Parathyroid adenoma (tissue), 2 donors: ENCODE results near the gene SRC.
A peak's percentile ranks its signal among the peaks of the same experiment; 100 is the strongest.

ENCODE experiments used
- H2AFZ ChIP-seq: fragments of 300-600 bp; sonication (generic); one replicate; pipeline ENCODE4 v1.7.0; 2017; ENCODE audit warnings: antibody characterized with exemption, mild to moderate bottlenecking
- H3K27ac ChIP-seq: fragments of 300-600 bp; sonication (generic); one replicate; pipeline ENCODE4 v1.7.0; 2017
- H3K27me3 ChIP-seq: fragments of 300-600 bp; sonication (generic); one replicate; pipeline ENCODE4 v1.7.0; 2017; ENCODE audit warnings: low read length; ENCODE audit not compliant: control insufficient read depth, insufficient read depth
- H3K36me3 ChIP-seq: fragments of 300-600 bp; sonication (generic); one replicate; pipeline ENCODE4 v1.7.0; 2017; ENCODE audit warnings: low read length; ENCODE audit not compliant: control insufficient read depth, insufficient read depth
- H3K4me1 ChIP-seq: fragments of 300-600 bp; sonication (generic); one replicate; pipeline ENCODE4 v1.7.0; 2017; ENCODE audit warnings: control low read depth
- H3K4me2 ChIP-seq: fragments of 300-600 bp; sonication (generic); one replicate; pipeline ENCODE4 v1.7.0; 2017; ENCODE audit warnings: low read length
- H3K4me3 ChIP-seq: fragments of 300-600 bp; sonication (generic); one replicate; pipeline ENCODE4 v1.7.0; 2017; ENCODE audit warnings: low read depth, low read length
- H3K79me2 ChIP-seq: fragments of 300-600 bp; sonication (generic); one replicate; pipeline ENCODE4 v1.7.0; 2017; ENCODE audit warnings: control low read depth
- H3K9ac ChIP-seq: fragments of 300-600 bp; sonication (generic); one replicate; pipeline ENCODE4 v1.7.0; 2017; ENCODE audit warnings: mild to moderate bottlenecking
- H3K9me3 ChIP-seq: fragments of 300-600 bp; sonication (generic); one replicate; pipeline ENCODE4 v1.7.0; 2017; ENCODE audit warnings: low read length; ENCODE audit not compliant: control insufficient read depth
- TF ChIP-seq, protein P1 (sequence below): fragments of 300-600 bp; sonication (generic); IDR thresholded peaks from one replicate; pipeline ENCODE4 v1.7.0; 2017; ENCODE audit warnings: antibody characterized with exemption, mild to moderate bottlenecking
- donor health status: primary hyperparathyroidism.

Gene SRC

DNA sequence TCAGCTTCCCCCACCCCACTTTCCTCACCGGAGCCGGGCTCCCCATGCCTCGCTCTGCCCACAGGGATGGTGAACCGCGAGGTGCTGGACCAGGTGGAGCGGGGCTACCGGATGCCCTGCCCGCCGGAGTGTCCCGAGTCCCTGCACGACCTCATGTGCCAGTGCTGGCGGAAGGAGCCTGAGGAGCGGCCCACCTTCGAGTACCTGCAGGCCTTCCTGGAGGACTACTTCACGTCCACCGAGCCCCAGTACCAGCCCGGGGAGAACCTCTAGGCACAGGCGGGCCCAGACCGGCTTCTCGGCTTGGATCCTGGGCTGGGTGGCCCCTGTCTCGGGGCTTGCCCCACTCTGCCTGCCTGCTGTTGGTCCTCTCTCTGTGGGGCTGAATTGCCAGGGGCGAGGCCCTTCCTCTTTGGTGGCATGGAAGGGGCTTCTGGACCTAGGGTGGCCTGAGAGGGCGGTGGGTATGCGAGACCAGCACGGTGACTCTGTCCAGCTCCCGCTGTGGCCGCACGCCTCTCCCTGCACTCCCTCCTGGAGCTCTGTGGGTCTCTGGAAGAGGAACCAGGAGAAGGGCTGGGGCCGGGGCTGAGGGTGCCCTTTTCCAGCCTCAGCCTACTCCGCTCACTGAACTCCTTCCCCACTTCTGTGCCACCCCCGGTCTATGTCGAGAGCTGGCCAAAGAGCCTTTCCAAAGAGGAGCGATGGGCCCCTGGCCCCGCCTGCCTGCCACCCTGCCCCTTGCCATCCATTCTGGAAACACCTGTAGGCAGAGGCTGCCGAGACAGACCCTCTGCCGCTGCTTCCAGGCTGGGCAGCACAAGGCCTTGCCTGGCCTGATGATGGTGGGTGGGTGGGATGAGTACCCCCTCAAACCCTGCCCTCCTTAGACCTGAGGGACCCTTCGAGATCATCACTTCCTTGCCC lies 57.4 kb downstream of the SRC start:
- no peak overlapping the region for H3K4me2 ChIP-seq
- H3K4me1 ChIP-seq: no peaks in the 10 kb centered on the region
- no peaks in the 10 kb centered on the region for H3K27me3 ChIP-seq
- no peaks in the 10 kb centered on the region for H3K79me2 ChIP-seq
- no peak overlapping the region for H2AFZ ChIP-seq
- no peak overlapping the region for H3K9ac ChIP-seq
- H3K27ac ChIP-seq: no peak overlapping the region
- no peaks in the 10 kb centered on the region for H3K36me3 ChIP-seq
- no peak overlapping the region for H3K4me3 ChIP-seq
- H3K9me3 ChIP-seq: no peaks in the 10 kb centered on the region
- TF ChIP-seq, protein P1, sequence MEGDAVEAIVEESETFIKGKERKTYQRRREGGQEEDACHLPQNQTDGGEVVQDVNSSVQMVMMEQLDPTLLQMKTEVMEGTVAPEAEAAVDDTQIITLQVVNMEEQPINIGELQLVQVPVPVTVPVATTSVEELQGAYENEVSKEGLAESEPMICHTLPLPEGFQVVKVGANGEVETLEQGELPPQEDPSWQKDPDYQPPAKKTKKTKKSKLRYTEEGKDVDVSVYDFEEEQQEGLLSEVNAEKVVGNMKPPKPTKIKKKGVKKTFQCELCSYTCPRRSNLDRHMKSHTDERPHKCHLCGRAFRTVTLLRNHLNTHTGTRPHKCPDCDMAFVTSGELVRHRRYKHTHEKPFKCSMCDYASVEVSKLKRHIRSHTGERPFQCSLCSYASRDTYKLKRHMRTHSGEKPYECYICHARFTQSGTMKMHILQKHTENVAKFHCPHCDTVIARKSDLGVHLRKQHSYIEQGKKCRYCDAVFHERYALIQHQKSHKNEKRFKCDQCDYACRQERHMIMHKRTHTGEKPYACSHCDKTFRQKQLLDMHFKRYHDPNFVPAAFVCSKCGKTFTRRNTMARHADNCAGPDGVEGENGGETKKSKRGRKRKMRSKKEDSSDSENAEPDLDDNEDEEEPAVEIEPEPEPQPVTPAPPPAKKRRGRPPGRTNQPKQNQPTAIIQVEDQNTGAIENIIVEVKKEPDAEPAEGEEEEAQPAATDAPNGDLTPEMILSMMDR: no peak

DNA sequence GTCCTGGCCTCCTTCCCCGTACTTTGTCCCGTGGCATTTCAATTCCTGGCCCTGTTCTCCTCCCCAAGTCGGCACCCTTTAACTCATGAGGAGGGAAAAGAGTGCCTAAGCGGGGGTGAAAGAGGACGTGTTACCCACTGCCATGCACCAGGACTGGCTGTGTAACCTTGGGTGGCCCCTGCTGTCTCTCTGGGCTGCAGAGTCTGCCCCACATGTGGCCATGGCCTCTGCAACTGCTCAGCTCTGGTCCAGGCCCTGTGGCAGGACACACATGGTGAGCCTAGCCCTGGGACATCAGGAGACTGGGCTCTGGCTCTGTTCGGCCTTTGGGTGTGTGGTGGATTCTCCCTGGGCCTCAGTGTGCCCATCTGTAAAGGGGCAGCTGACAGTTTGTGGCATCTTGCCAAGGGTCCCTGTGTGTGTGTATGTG lies 58.5 kb downstream of the SRC start:
- no peak overlapping the region for H3K4me2 ChIP-seq
- no peaks in the 10 kb centered on the region for H3K4me1 ChIP-seq
- no peaks in the 10 kb centered on the region for H3K79me2 ChIP-seq
- H3K9ac ChIP-seq: no peak overlapping the region
- H3K27me3 ChIP-seq: no peaks in the 10 kb centered on the region
- H3K4me3 ChIP-seq: no peak overlapping the region
- no peak overlapping the region for H3K27ac ChIP-seq
- no peak overlapping the region for H2AFZ ChIP-seq
- no peaks in the 10 kb centered on the region for H3K9me3 ChIP-seq
- TF ChIP-seq, protein P1: no peak
- H3K36me3 ChIP-seq: no peaks in the 10 kb centered on the region

DNA sequence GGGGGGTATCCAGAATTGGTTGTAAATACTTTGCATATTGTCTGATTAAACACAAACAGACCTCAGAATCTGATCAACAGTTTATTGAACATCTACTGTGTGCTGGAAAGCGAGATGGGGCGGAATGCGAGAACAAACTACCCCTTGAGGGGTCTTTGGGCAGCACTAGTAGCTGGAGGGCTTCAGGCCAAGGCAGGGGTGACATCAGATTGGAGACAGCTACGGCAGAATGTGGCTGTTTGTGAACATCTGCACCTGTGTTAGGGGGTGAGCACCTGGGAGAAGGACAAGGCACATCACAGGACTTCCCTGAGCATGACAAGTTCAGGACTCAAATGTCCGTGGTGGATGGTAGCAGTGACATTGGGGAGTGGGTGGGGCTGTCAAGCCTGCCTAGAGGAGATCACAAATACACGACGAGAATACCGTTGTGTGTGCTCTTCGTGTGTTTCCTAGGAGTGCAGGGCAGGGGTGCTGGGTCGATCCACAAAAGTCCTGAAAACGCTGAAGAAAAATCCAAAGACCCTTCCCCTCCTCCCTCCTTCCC lies 59.5 kb downstream of the SRC start:
- no peaks in the 10 kb centered on the region for H3K4me1 ChIP-seq
- no peak overlapping the region for H3K9ac ChIP-seq
- no peak overlapping the region for H2AFZ ChIP-seq
- H3K27me3 ChIP-seq: no peaks in the 10 kb centered on the region
- no peak overlapping the region for H3K27ac ChIP-seq
- no peak overlapping the region for H3K4me2 ChIP-seq
- H3K36me3 ChIP-seq: no peaks in the 10 kb centered on the region
- no peak overlapping the region for H3K4me3 ChIP-seq
- H3K79me2 ChIP-seq: no peaks in the 10 kb centered on the region
- H3K9me3 ChIP-seq: no peaks in the 10 kb centered on the region
- TF ChIP-seq, protein P1: no peak

DNA sequence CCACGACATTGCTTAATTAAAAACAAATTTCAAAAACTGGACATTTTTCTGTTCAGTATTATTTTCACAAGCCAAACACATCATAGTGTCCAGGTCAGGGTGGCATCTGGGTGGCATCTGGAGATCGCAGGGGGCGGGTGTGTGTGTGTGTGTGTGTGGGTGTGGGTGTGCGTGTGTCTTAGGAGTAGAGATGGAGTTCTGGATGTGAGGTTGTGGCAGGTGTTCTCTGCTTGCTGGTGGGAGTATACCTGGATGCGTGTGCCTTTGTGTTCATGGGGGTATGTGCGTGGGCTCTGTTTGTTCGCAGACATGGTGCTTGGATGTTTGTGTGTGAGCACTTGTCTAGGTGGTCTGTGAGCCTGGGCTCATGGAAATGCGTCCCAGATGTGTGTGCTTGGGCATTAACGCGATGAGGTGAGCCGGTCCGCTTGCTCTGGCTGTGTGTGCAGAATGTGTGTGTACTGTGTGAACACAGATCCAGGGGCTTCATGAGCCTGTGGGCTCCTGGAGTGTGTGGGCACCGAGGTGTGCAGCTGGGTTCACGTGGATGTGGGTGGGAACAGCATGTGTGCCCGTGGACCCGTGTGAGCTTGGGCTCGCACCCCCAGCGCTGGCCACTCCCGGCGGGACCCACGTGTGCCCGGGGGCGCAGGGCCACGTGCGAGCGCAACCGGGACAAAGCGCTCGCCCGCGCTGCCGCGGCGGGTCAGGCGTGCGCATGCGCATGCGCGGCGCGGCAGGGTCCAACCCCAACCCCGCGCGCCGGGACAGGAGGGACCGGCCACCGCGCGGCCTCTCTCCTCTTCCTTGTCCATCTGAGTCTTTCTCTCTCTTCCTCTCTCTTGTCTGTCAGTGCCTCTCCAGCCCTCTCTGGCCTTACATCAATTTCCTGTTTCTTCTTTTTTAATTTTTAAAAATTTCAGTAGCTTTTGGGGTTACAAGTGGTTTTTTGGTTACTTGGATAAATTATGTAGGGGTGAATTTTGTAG lies 60.4 kb downstream of the SRC start:
- H3K27ac ChIP-seq: no peak overlapping the region
- TF ChIP-seq, protein P1: no peak
- H3K27me3 ChIP-seq: no peaks in the 10 kb centered on the region
- H3K36me3 ChIP-seq: no peaks in the 10 kb centered on the region
- no peak overlapping the region for H3K9ac ChIP-seq
- no peaks in the 10 kb centered on the region for H3K9me3 ChIP-seq
- no peak overlapping the region for H2AFZ ChIP-seq
- no peak overlapping the region for H3K4me3 ChIP-seq
- no peaks in the 10 kb centered on the region for H3K79me2 ChIP-seq
- no peaks in the 10 kb centered on the region for H3K4me1 ChIP-seq
- peak overlapping the region; percentile 51 for H3K4me2 ChIP-seq
